DND-41 (cell line): ENCODE measurements around the gene NPC2.

Experiments used
- ATAC-seq: fragments of 200-7000 bp; cut with Tn5 transposase; 3 replicates; pipeline ENCODE4 v1.9.1; 2021; ENCODE audit warnings: low read depth; ENCODE audit not compliant: insufficient read depth
- DNase-seq: peaks from one replicate; pipeline ENCODE4 v3.0.0-alpha.2; 2020
- H2AFZ ChIP-seq: 2 replicates; pipeline ENCODE4 v1.6.0; 2012; ENCODE audit warnings: low read depth, low read length
- H3K27ac ChIP-seq: 2 replicates; pipeline ENCODE4 v1.5.1; 2012; ENCODE audit warnings: low read length, inconsistent platforms
- H3K27me3 ChIP-seq: fragments of 200-600 bp; sonication (generic); 2 replicates; pipeline ENCODE4 v1.6.0; 2012; ENCODE audit warnings: low read length, mild to moderate bottlenecking, inconsistent platforms; ENCODE audit not compliant: insufficient read depth, poor library complexity
- H3K36me3 ChIP-seq: 2 replicates; pipeline ENCODE4 v1.5.1; 2012; ENCODE audit warnings: low read length, inconsistent platforms; ENCODE audit not compliant: insufficient read depth
- H3K4me1 ChIP-seq: 2 replicates; pipeline ENCODE4 v1.5.1; 2012; ENCODE audit warnings: mild to moderate bottlenecking, low read length; ENCODE audit not compliant: insufficient read depth
- H3K4me2 ChIP-seq: 2 replicates; pipeline ENCODE4 v1.6.0; 2012; ENCODE audit warnings: mild to moderate bottlenecking, moderate library complexity, low read length, inconsistent platforms; ENCODE audit not compliant: insufficient read depth
- H3K4me3 ChIP-seq, 2 experiments: fragments of 200-600 bp in 1 of 2; shearing (Covaris generic) in 1 of 2; 2 replicates each; pipeline ENCODE4 v1.5.1; 2012 to 2016; ENCODE audit warnings: inconsistent platforms in 2 of 2, low read length in 2 of 2, mild to moderate bottlenecking in 2 of 2, low read depth in 1 of 2, moderate library complexity in 1 of 2
- H3K79me2 ChIP-seq: 2 replicates; pipeline ENCODE4 v1.6.0; 2012; ENCODE audit warnings: low read length, inconsistent platforms; ENCODE audit not compliant: insufficient read depth
- H3K9ac ChIP-seq: 2 replicates; pipeline ENCODE4 v1.6.0; 2012; ENCODE audit warnings: low read depth, mild to moderate bottlenecking, inconsistent platforms, low read length, moderate library complexity
- H3K9me3 ChIP-seq: 2 replicates; pipeline ENCODE4 v1.5.1; 2012; ENCODE audit warnings: low read length, moderate library complexity, mild to moderate bottlenecking, inconsistent platforms; ENCODE audit not compliant: insufficient read depth, severe bottlenecking
- H4K20me1 ChIP-seq: 2 replicates; pipeline ENCODE4 v1.6.0; 2012; ENCODE audit warnings: low read length; ENCODE audit not compliant: insufficient read depth
- EZH2 ChIP-seq: IDR thresholded peaks from 3 replicates; pipeline ENCODE4 v1.6.1; 2012; ENCODE audit warnings: borderline replicate concordance, low read depth, mild to moderate bottlenecking, moderate library complexity, low read length, inconsistent platforms; ENCODE audit not compliant: severe bottlenecking
- TF ChIP-seq, protein P1 (sequence below): IDR thresholded peaks from 2 replicates; pipeline ENCODE4 v1.5.1; 2012; ENCODE audit warnings: borderline replicate concordance, low read length, moderate library complexity, mild to moderate bottlenecking; ENCODE audit not compliant: poor library complexity, severe bottlenecking; ENCODE audit errors: extremely low read depth

The NPC2 gene

GRCh38 chr14:74476607-74477006 lies 16.5 kb downstream of the NPC2 start:
- H3K27ac ChIP-seq: no peak overlapping the region

DNA sequence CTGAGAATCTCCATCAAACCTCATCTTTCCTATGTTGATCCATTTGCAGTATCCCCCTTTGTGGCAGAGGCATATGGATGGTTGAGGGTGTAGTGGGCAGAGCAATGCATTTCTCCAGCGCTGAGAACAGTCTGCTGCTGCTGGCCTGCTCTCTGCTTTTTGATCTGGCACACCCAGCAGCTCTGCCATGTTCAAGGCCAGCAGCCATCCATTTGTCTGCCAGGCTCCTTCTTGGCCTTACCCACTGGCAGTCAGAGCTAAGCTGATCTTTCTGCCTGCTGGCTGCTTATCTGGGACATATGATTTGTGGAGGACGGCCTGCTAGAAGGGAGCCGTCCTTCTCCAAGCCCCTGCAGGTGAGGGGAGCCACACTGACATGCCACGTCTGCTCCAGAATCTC lies 17.0 kb downstream of the NPC2 start:
- no peak overlapping the region for H3K9ac ChIP-seq
- H4K20me1 ChIP-seq: no peaks in the 10 kb centered on the region; the same call in 1 of the 2 replicates
- no peaks in the 10 kb centered on the region for H3K27me3 ChIP-seq
- no peaks in the 10 kb centered on the region for H3K4me1 ChIP-seq
- no peak for TF ChIP-seq EZH2
- TF ChIP-seq, protein P1, sequence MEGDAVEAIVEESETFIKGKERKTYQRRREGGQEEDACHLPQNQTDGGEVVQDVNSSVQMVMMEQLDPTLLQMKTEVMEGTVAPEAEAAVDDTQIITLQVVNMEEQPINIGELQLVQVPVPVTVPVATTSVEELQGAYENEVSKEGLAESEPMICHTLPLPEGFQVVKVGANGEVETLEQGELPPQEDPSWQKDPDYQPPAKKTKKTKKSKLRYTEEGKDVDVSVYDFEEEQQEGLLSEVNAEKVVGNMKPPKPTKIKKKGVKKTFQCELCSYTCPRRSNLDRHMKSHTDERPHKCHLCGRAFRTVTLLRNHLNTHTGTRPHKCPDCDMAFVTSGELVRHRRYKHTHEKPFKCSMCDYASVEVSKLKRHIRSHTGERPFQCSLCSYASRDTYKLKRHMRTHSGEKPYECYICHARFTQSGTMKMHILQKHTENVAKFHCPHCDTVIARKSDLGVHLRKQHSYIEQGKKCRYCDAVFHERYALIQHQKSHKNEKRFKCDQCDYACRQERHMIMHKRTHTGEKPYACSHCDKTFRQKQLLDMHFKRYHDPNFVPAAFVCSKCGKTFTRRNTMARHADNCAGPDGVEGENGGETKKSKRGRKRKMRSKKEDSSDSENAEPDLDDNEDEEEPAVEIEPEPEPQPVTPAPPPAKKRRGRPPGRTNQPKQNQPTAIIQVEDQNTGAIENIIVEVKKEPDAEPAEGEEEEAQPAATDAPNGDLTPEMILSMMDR: no peak
- no peak overlapping the region for H2AFZ ChIP-seq
- H3K36me3 ChIP-seq: peaks cover 23% of the 10 kb centered on the region
- H3K79me2 ChIP-seq: no peaks in the 10 kb centered on the region
- H3K27ac ChIP-seq: no peak overlapping the region
- H3K9me3 ChIP-seq: no peaks in the 10 kb centered on the region
- DNase-seq (no peak), ATAC-seq (no peak)
- no peak overlapping the region for H3K4me2 ChIP-seq
- H3K4me3 ChIP-seq: no peak overlapping the region

More at GRCh38 chr14:74476607-74477006, 16.5 kb downstream of the NPC2 start:
- no peaks in the 10 kb centered on the region for H3K9me3 ChIP-seq
- DNase-seq: no peak
- TF ChIP-seq EZH2: no peak
- TF ChIP-seq, protein P1: no peak
- peaks cover 28% of the 10 kb centered on the region for H3K36me3 ChIP-seq
- H3K4me3 ChIP-seq: no peak overlapping the region
- H3K27me3 ChIP-seq: no peaks in the 10 kb centered on the region
- H3K79me2 ChIP-seq: no peaks in the 10 kb centered on the region
- no peak overlapping the region for H3K9ac ChIP-seq
- ATAC-seq: no peak
- H3K4me2 ChIP-seq: no peak overlapping the region
- H3K4me1 ChIP-seq: no peaks in the 10 kb centered on the region
- no peak overlapping the region for H2AFZ ChIP-seq
- H4K20me1 ChIP-seq: no peaks in the 10 kb centered on the region; the same call in 1 of the 2 replicates

- Histone ChIP-seq H4K20me1 (no peaks in the 10 kb centered on the region; the same call in 1 of the 2 replicates), H3K9ac (no peak overlapping the region), H3K36me3 (peaks cover 19% of the 10 kb centered on the region), H3K4me1 (no peaks in the 10 kb centered on the region), H3K79me2 (no peaks in the 10 kb centered on the region), H3K27me3 (no peaks in the 10 kb centered on the region), H3K9me3 (no peaks in the 10 kb centered on the region), H2AFZ (no peak overlapping the region), H3K27ac (no peak overlapping the region), H3K4me2 (no peak overlapping the region), H3K4me3 (no peak overlapping the region)
- DNase-seq: no peak
- no peak for ATAC-seq
- TF ChIP-seq, protein P1: no peak
- no peak for TF ChIP-seq EZH2
Measured at GRCh38 chr14:74475678-74476077, 17.4 kb downstream of the NPC2 start.

- no peaks in the 10 kb centered on the region for H3K27me3 ChIP-seq
- H3K36me3 ChIP-seq: peaks cover 7% of the 10 kb centered on the region; the same call in 1 of the 2 replicates
- H3K4me3 ChIP-seq: no peak overlapping the region
- H4K20me1 ChIP-seq: no peaks in the 10 kb centered on the region; the same call in 1 of the 2 replicates
- H2AFZ ChIP-seq: no peak overlapping the region
- H3K79me2 ChIP-seq: no peaks in the 10 kb centered on the region
- no peak overlapping the region for H3K4me2 ChIP-seq
- H3K9ac ChIP-seq: no peak overlapping the region
- H3K27ac ChIP-seq: no peak overlapping the region
- TF ChIP-seq, protein P1: no peak
- no peak for TF ChIP-seq EZH2
- H3K4me1 ChIP-seq: no peaks in the 10 kb centered on the region
- H3K9me3 ChIP-seq: no peaks in the 10 kb centered on the region
- ATAC-seq (no peak), DNase-seq (no peak)
Measured at GRCh38 chr14:74474376-74474775, 18.7 kb downstream of the NPC2 start.
